ENCODE data around the gene MCRIP2.

DNA sequence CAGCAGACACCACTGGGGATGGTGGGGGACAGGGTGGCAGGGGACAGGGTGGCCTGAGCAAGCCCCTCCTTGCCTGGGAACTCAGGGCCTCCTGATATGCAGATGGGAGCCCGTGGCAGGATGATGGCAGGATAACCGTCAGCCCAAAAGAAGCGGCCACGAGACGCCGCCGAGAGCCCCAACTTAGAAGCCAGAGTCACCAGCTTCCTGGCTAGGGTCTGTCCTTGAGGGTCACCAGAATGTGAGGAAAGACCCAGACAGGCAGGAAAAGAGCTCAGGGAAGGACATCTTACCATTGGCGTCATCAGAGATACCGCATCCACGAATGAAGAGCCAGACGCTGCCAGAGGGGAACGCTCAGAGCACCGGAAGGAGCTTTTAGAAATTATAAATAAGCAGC is 32.3 kb upstream of the MCRIP2 start:
- TF ChIP-seq, protein P1, sequence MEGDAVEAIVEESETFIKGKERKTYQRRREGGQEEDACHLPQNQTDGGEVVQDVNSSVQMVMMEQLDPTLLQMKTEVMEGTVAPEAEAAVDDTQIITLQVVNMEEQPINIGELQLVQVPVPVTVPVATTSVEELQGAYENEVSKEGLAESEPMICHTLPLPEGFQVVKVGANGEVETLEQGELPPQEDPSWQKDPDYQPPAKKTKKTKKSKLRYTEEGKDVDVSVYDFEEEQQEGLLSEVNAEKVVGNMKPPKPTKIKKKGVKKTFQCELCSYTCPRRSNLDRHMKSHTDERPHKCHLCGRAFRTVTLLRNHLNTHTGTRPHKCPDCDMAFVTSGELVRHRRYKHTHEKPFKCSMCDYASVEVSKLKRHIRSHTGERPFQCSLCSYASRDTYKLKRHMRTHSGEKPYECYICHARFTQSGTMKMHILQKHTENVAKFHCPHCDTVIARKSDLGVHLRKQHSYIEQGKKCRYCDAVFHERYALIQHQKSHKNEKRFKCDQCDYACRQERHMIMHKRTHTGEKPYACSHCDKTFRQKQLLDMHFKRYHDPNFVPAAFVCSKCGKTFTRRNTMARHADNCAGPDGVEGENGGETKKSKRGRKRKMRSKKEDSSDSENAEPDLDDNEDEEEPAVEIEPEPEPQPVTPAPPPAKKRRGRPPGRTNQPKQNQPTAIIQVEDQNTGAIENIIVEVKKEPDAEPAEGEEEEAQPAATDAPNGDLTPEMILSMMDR (IDR thresholded peaks at IDR 0.05): no peak
- TF ChIP-seq ZFX (IDR thresholded peaks at IDR 0.05; ENCODE audit: borderline replicate concordance): no peak

All from 22Rv1 (cell line).